Caco-2 (cell line): ENCODE measurements around the gene SMIM14. TPM values are rescaled to one million over a fixed set of nuclear protein-coding genes. Genes with fewer than 3 reads are reported as not detected.

Experiments used
- BruUV-seq: library from RNA; stranded (reverse); fragments of 400-500 nt; replicated peaks from 2 replicates; lab custom pipeline; 2021; lab: Mats Ljungman, UMichigan
- CTCF ChIA-PET: fragments of 300-600 bp; sonication (Branson Sonifier 250); formaldehyde crosslinking; loops from one replicate; lab custom pipeline; 2022; ENCODE audit warnings: antibody characterized with exemption; lab: Charles Lee
- POLR2A ChIA-PET: fragments of 300-600 bp; sonication (Branson Sonifier 250); formaldehyde crosslinking; loops from one replicate; lab custom pipeline; 2022; ENCODE audit warnings: antibody characterized with exemption; lab: Charles Lee
- DNase-seq, 2 experiments: peaks; one replicate each; pipeline versions ENCODE4 v3.0.0 to v3.0.0-alpha.2; 2020 to 2022
- H3K27me3 ChIP-seq: replicated peaks from 2 replicates; pipeline ENCODE4 v1.6.0; 2011; ENCODE audit warnings: low read length; ENCODE audit not compliant: control insufficient read depth, insufficient read depth
- H3K36me3 ChIP-seq: 2 replicates; pipeline ENCODE4 v1.5.1; 2011; ENCODE audit warnings: low read length; ENCODE audit not compliant: control insufficient read depth, insufficient read depth
- H3K4me1 ChIP-seq: fragments of 250-450 bp; sonication (Bioruptor Pico); 2 replicates; pipeline ENCODE4 v1.5.1; 2020; ENCODE audit warnings: mild to moderate bottlenecking
- H3K4me3 ChIP-seq: 2 replicates; pipeline ENCODE4 v1.5.1; 2011; ENCODE audit warnings: low read depth, mild to moderate bottlenecking, control low read depth, low read length
- H3K9me3 ChIP-seq: fragments of 250-450 bp; sonication (Bioruptor Pico); 2 replicates; pipeline ENCODE4 v1.5.1; 2020; ENCODE audit warnings: mild to moderate bottlenecking, moderate library complexity
- H3K27ac Mint-ChIP-seq: one replicate; pipeline ENCODE4 v1.8.0; 2022; ENCODE audit warnings: mixed read lengths; ENCODE audit not compliant: unreplicated experiment
- H3K27me3 Mint-ChIP-seq: one replicate; pipeline ENCODE4 v1.8.0; 2022; ENCODE audit warnings: mixed read lengths; ENCODE audit not compliant: insufficient read depth, unreplicated experiment
- H3K36me3 Mint-ChIP-seq: one replicate; pipeline ENCODE4 v1.8.0; 2022; ENCODE audit warnings: mild to moderate bottlenecking, mixed read lengths; ENCODE audit not compliant: insufficient read depth, unreplicated experiment
- H3K4me1 Mint-ChIP-seq: one replicate; pipeline ENCODE4 v1.8.0; 2022; ENCODE audit warnings: low read depth, mixed read lengths; ENCODE audit not compliant: unreplicated experiment
- H3K4me3 Mint-ChIP-seq: one replicate; pipeline ENCODE4 v1.8.0; 2022; ENCODE audit warnings: mild to moderate bottlenecking, moderate library complexity, mixed read lengths; ENCODE audit not compliant: unreplicated experiment
- H3K9me3 Mint-ChIP-seq: one replicate; pipeline ENCODE4 v1.8.0; 2022; ENCODE audit warnings: mixed read lengths; ENCODE audit not compliant: unreplicated experiment
- CTCF ChIP-seq, 2 experiments: fragments of 200-600 bp in 1 of 2; IDR thresholded peaks; 1 replicate in 1 of 2; 2 replicates in 1 of 2; pipeline versions ENCODE4 v1.5.1 to v1.8.0; 2011 to 2022; ENCODE audit warnings: antibody characterized with exemption in 1 of 2, control low read depth in 1 of 2, inconsistent platforms in 1 of 2, low read depth in 1 of 2, low read length in 1 of 2, mild to moderate bottlenecking in 1 of 2, moderate library complexity in 1 of 2; ENCODE audit not compliant: insufficient read depth in 1 of 2, severe bottlenecking in 1 of 2, unreplicated experiment in 1 of 2
- intact Hi-C: fragments of 100-400 bp; cut with micrococcal nuclease; formaldehyde crosslinking; loops from one replicate; pipeline ENCODE4 v1.10.0; 2022; ENCODE audit not compliant: unreplicated experiment
- total RNA-seq: library from RNA; stranded (reverse); gene quantifications from 2 replicates; pipeline ENCODE4 v1.2.3, GENCODE V29; 2022

The SMIM14 gene
- total RNA-seq, 1 experiment from 2014 or later = 41.0 TPM

GRCh38 chr4:39668887-39669286 lies 30.2 kb upstream of the SMIM14 start:
- ChIA-PET CTCF (no interaction called here), POLR2A (no interaction called here)

GRCh38 chr4:39667706-39668105 lies 29.0 kb upstream of the SMIM14 start:
- CTCF ChIA-PET = no interaction called here
- no peak for DNase-seq
- Mint-ChIP-seq H3K4me3 (no peak overlapping the region), H3K27ac (no peak overlapping the region), H3K36me3 (peaks cover 6% of the 10 kb centered on the region), H3K27me3 (no peaks in the 10 kb centered on the region), H3K9me3 (no peaks in the 10 kb centered on the region), H3K4me1 (peaks cover 15% of the 10 kb centered on the region)
- TF ChIP-seq CTCF (IDR thresholded peaks at IDR 0.05; ENCODE audit: insufficient read depth in 1 of 2, low read depth in 1 of 2, low read length in 1 of 2, severe bottlenecking in 1 of 2, unreplicated experiment in 1 of 2) = no peak
- Histone ChIP-seq H3K27me3 (no peaks in the 10 kb centered on the region), H3K36me3 (no peaks in the 10 kb centered on the region), H3K4me3 (no peak overlapping the region), H3K9me3 (no peaks in the 10 kb centered on the region), H3K4me1 (peaks cover 23% of the 10 kb centered on the region)
- POLR2A ChIA-PET = no interaction called here
- no TSS peak for BruUV-seq
- intact Hi-C loops = no loop called here

More at GRCh38 chr4:39668887-39669286, 30.2 kb upstream of the SMIM14 start:
- Histone ChIP-seq H3K4me1 (peaks cover 19% of the 10 kb centered on the region), H3K27me3 (no peaks in the 10 kb centered on the region), H3K36me3 (no peaks in the 10 kb centered on the region), H3K9me3 (no peaks in the 10 kb centered on the region), H3K4me3 (no peak overlapping the region)
- Mint-ChIP-seq H3K4me3 (no peak overlapping the region), H3K27me3 (no peaks in the 10 kb centered on the region), H3K9me3 (no peaks in the 10 kb centered on the region), H3K4me1 (peaks cover 15% of the 10 kb centered on the region), H3K27ac (no peak overlapping the region), H3K36me3 (peaks cover 6% of the 10 kb centered on the region)
- intact Hi-C loops = no loop called here
- DNase-seq = no peak
- no TSS peak for BruUV-seq
- no peak for TF ChIP-seq CTCF (IDR thresholded peaks at IDR 0.05; ENCODE audit: insufficient read depth in 1 of 2, low read depth in 1 of 2, low read length in 1 of 2, severe bottlenecking in 1 of 2, unreplicated experiment in 1 of 2)

GRCh38 chr4:39664828-39665731 lies 26.4 kb upstream of the SMIM14 start:
- no peak overlapping the region for H3K4me3 ChIP-seq
- no peaks in the 10 kb centered on the region for H3K27me3 ChIP-seq
- CTCF ChIA-PET = no interaction called here
- BruUV-seq = no TSS peak
- POLR2A ChIA-PET = interaction anchor here (0.6 to 0.8 kb wide), 2 partner anchors 32 to 530 kb away, joined by 3 read pairs; partner anchors contain the start of gene UBE2K
- no peak for TF ChIP-seq CTCF (IDR thresholded peaks at IDR 0.05; ENCODE audit: insufficient read depth in 1 of 2, low read depth in 1 of 2, low read length in 1 of 2, severe bottlenecking in 1 of 2, unreplicated experiment in 1 of 2)
- Mint-ChIP-seq H3K9me3 (no peaks in the 10 kb centered on the region), H3K4me1 (peaks cover 15% of the 10 kb centered on the region), H3K36me3 (peaks cover 6% of the 10 kb centered on the region), H3K27me3 (no peaks in the 10 kb centered on the region), H3K27ac (peak overlapping the region; percentile 87), H3K4me3 (peak overlapping the region; percentile 48)
- H3K4me1 ChIP-seq = peaks cover 23% of the 10 kb centered on the region
- H3K9me3 ChIP-seq = no peaks in the 10 kb centered on the region
- DNase-seq = peak; percentile 36 to 50
- H3K36me3 ChIP-seq = no peaks in the 10 kb centered on the region
- intact Hi-C loops = loop anchor here (2.0 kb wide), 1 partner anchor 18 kb away; no protein-coding TSS in a partner anchor
